H1 (cell line): Measurements from ENCODE around the gene SNRPA1. TPM values are rescaled to one million over a fixed set of nuclear protein-coding genes. Genes with fewer than 3 reads are reported as not detected.

ENCODE experiments used
- CTCF ChIA-PET: fragments of 300-600 bp; sonication (Branson Sonifier 250); formaldehyde crosslinking; loops from one replicate; lab custom pipeline; 2021; ENCODE audit not compliant: partially characterized antibody; lab: Charles Lee
- POLR2A ChIA-PET: fragments of 300-600 bp; sonication (Branson Sonifier 250); formaldehyde crosslinking; loops from one replicate; lab custom pipeline; 2021; ENCODE audit warnings: inconsistent platforms; ENCODE audit not compliant: partially characterized antibody; lab: Charles Lee
- DNase-seq, 2 experiments: peaks; one replicate each; pipeline versions ENCODE4 v3.0.0 to v3.0.0-alpha.2; 2010 to 2022; ENCODE audit warnings: low spot score in 2 of 2, low read depth in 1 of 2, mixed read lengths in 1 of 2
- FAIRE-seq: peaks from 2 replicates; lab custom pipeline; 2011; peaks lifted over from hg19 to GRCh38; lab: Jason Lieb, UNC
- H2AFZ ChIP-seq: 2 replicates; pipeline ENCODE4 v1.8.1; 2012; ENCODE audit warnings: low read length, inconsistent platforms
- H2AK5ac ChIP-seq: 2 replicates; pipeline ENCODE4 v1.6.1; 2013; ENCODE audit warnings: low read depth, low read length
- H2BK120ac ChIP-seq: replicated peaks from 2 replicates; pipeline ENCODE3; 2013; ENCODE audit warnings: low read depth, low read length, inconsistent platforms
- H2BK12ac ChIP-seq: 2 replicates; pipeline ENCODE4 v1.6.1; 2013; ENCODE audit warnings: low read depth, low read length
- H2BK15ac ChIP-seq: 2 replicates; pipeline ENCODE4 v1.6.1; 2013; ENCODE audit warnings: low read length
- H2BK20ac ChIP-seq: 2 replicates; pipeline ENCODE4 v1.6.1; 2013; ENCODE audit warnings: low read length
- H2BK5ac ChIP-seq: 2 replicates; pipeline ENCODE4 v1.6.1; 2013; ENCODE audit warnings: low read depth, low read length
- H3K14ac ChIP-seq: 2 replicates; pipeline ENCODE4 v1.6.1; 2013; ENCODE audit warnings: inconsistent platforms; ENCODE audit not compliant: insufficient read length
- H3K18ac ChIP-seq: 2 replicates; pipeline ENCODE4 v1.6.1; 2013; ENCODE audit warnings: low read length; ENCODE audit errors: extremely low read depth
- H3K23ac ChIP-seq: 2 replicates; pipeline ENCODE4 v1.6.1; 2013; ENCODE audit warnings: inconsistent platforms; ENCODE audit not compliant: insufficient read length
- H3K23me2 ChIP-seq: 2 replicates; pipeline ENCODE4 v1.6.1; 2013; ENCODE audit warnings: low read depth, low read length
- H3K27ac ChIP-seq: 2 replicates; pipeline ENCODE4 v1.6.1; 2011; ENCODE audit warnings: low read depth, low read length, inconsistent platforms
- H3K27me3 ChIP-seq, 4 experiments: replicated peaks in 1 of 4; 1 replicate in 1 of 4; 2 replicates in 3 of 4; pipeline versions ENCODE4 v1.6.1 to v1.8.1; 2011 to 2013; ENCODE audit warnings: low read length in 3 of 4, mild to moderate bottlenecking in 3 of 4, inconsistent platforms in 2 of 4, mixed read lengths in 2 of 4, moderate library complexity in 1 of 4; ENCODE audit not compliant: control insufficient read depth in 3 of 4, insufficient read depth in 3 of 4; ENCODE audit errors: extremely low read depth in 1 of 4
- H3K36me3 ChIP-seq, 4 experiments: 2 replicates each; pipeline versions ENCODE4 v1.6.1 to v1.8.1; 2011 to 2013; ENCODE audit warnings: mild to moderate bottlenecking in 4 of 4, low read length in 3 of 4, moderate library complexity in 2 of 4, control low read depth in 1 of 4, inconsistent platforms in 1 of 4; ENCODE audit not compliant: insufficient read depth in 4 of 4, control insufficient read depth in 2 of 4
- H3K4ac ChIP-seq: replicated peaks from 2 replicates; pipeline ENCODE3; 2013; ENCODE audit warnings: low read length, low read depth, mixed read lengths, inconsistent platforms; ENCODE audit not compliant: insufficient read length
- H3K4me1 ChIP-seq, 4 experiments: replicated peaks in 1 of 4; 1 replicate in 1 of 4; 2 replicates in 3 of 4; pipeline versions ENCODE4 v1.6.1 to v1.8.1; 2011 to 2013; ENCODE audit warnings: low read length in 3 of 4, inconsistent platforms in 2 of 4, mixed read lengths in 1 of 4; ENCODE audit not compliant: insufficient read depth in 4 of 4, control insufficient read depth in 3 of 4
- H3K4me2 ChIP-seq, 2 experiments: 2 replicates each; pipeline versions ENCODE4 v1.6.1 to v1.8.1; 2011 to 2013; ENCODE audit warnings: low read depth in 2 of 2, low read length in 2 of 2, control low read depth in 1 of 2, inconsistent platforms in 1 of 2, mild to moderate bottlenecking in 1 of 2; ENCODE audit not compliant: insufficient read depth in 1 of 2
- H3K4me3 ChIP-seq, 4 experiments: fragments of 200-600, 300-600 bp in 1 of 4; sonication (generic), shearing (Covaris generic), sonication (Bioruptor Twin) in 1 of 4; 2 replicates each; pipeline versions ENCODE4 v1.5.1 to v1.8.1; 2011 to 2016; ENCODE audit warnings: low read length in 4 of 4, low read depth in 3 of 4, control low read depth in 2 of 4, inconsistent platforms in 2 of 4, mild to moderate bottlenecking in 2 of 4, mixed read lengths in 1 of 4, moderate library complexity in 1 of 4; ENCODE audit not compliant: insufficient read depth in 2 of 4; ENCODE audit errors: extremely low read depth in 1 of 4
- H3K56ac ChIP-seq: replicated peaks from 2 replicates; pipeline ENCODE3; 2013; ENCODE audit warnings: low read depth, mild to moderate bottlenecking, mixed read lengths, low read length, inconsistent platforms; ENCODE audit not compliant: insufficient read length
- H3K79me1 ChIP-seq: 2 replicates; pipeline ENCODE4 v1.6.1; 2013; ENCODE audit warnings: low read depth, low read length, control low read depth
- H3K79me2 ChIP-seq, 2 experiments: 2 replicates each; pipeline versions ENCODE4 v1.6.1 to v1.8.1; 2012 to 2013; ENCODE audit warnings: low read length in 2 of 2, mild to moderate bottlenecking in 2 of 2, inconsistent platforms in 1 of 2; ENCODE audit not compliant: insufficient read depth in 2 of 2, control insufficient read depth in 1 of 2
- H3K9ac ChIP-seq, 4 experiments: replicated peaks in 1 of 4; 1 replicate in 1 of 4; 2 replicates in 3 of 4; pipeline versions ENCODE4 v1.6.1 to v1.8.1; 2011 to 2013; ENCODE audit warnings: low read depth in 3 of 4, low read length in 3 of 4, control low read depth in 2 of 4, mild to moderate bottlenecking in 2 of 4, moderate library complexity in 2 of 4, inconsistent platforms in 1 of 4; ENCODE audit errors: extremely low read depth in 1 of 4
- H3K9me3 ChIP-seq, 2 experiments: 2 replicates each; pipeline versions ENCODE4 v1.6.1 to v1.8.1; 2012 to 2013; ENCODE audit warnings: mild to moderate bottlenecking in 2 of 2, moderate library complexity in 2 of 2, control low read depth in 1 of 2, inconsistent platforms in 1 of 2, low read depth in 1 of 2, low read length in 1 of 2, mixed read lengths in 1 of 2; ENCODE audit not compliant: insufficient read depth in 2 of 2
- H4K20me1 ChIP-seq, 2 experiments: replicated peaks in 1 of 2; 2 replicates each; pipeline versions ENCODE3 to v1.8.1; 2011 to 2013; ENCODE audit warnings: inconsistent platforms in 2 of 2, low read length in 2 of 2, mild to moderate bottlenecking in 1 of 2; ENCODE audit not compliant: insufficient read depth in 2 of 2, control insufficient read depth in 1 of 2
- H4K5ac ChIP-seq: 2 replicates; pipeline ENCODE4 v1.6.1; 2013; ENCODE audit warnings: low read length, low read depth, mixed read lengths, inconsistent platforms; ENCODE audit not compliant: insufficient read length
- H4K8ac ChIP-seq: 2 replicates; pipeline ENCODE4 v1.8.0; 2013; ENCODE audit warnings: mild to moderate bottlenecking, moderate library complexity, low read length, inconsistent platforms; ENCODE audit not compliant: insufficient read depth; ENCODE audit errors: extremely low read depth
- H4K91ac ChIP-seq: replicated peaks from 2 replicates; pipeline ENCODE3; 2013; ENCODE audit warnings: low read length, mixed read lengths, inconsistent platforms; ENCODE audit not compliant: insufficient read length
- CBX8 ChIP-seq: fragments of 300-800, 300-1000 bp; sonication (generic); IDR thresholded peaks from 2 replicates; pipeline ENCODE4 v1.7.1; 2016; ENCODE audit warnings: low read depth, low read length, borderline replicate concordance
- WGBS, 2 experiments: shearing (Covaris generic) in 1 of 2; methylation state at CpG; one replicate each; pipeline versions ENCODE4 v1.1.6 to v1.1.7; 2013 to 2015; ENCODE audit warnings: low lambda C conversion rate in 2 of 2, mixed read lengths in 2 of 2, inconsistent platforms in 1 of 2, low coverage in 1 of 2, missing lambda C conversion rate in 1 of 2; ENCODE audit not compliant: insufficient replicate concordance in 2 of 2, insufficient coverage in 1 of 2, insufficient read length in 1 of 2; ENCODE audit errors: extremely low coverage in 1 of 2, missing lambda C conversion rate in 1 of 2; 5-methylcytosine and 5-hydroxymethylcytosine counted together
- polyA plus RNA-seq, 7 experiments: library from polyadenylated mRNA; depleted of rRNA in 3 of 7; stranded (reverse) in 5 of 7; unstranded in 2 of 7; fragments of >200 nt in 5 of 7; fragments of 200-250 nt in 2 of 7; gene quantifications; 1 replicate in 5 of 7; 2 replicates in 1 of 7; 4 replicates in 1 of 7; pipeline versions ENCODE4 v1.2.1 to v1.2.3, GENCODE V29; 2011 to 2013; ENCODE audit warnings: missing spikeins in 2 of 7, mixed read lengths in 2 of 7
- total RNA-seq: library from RNA; stranded (reverse); fragmentation: NEBNext Ultra II Directional; extraction: Animal tissue kit (Norgen Biotek cat#: 25700); gene quantifications from 2 replicates; pipeline ENCODE4 v1.2.1, GENCODE V29; 2021

SNRPA1 gene
- total and polyA plus RNA-seq, 2 of the 8 experiments (the other 6 are each of a cell fraction or from before 2014, with no cell fraction given), result 140 to 221 TPM

DNA sequence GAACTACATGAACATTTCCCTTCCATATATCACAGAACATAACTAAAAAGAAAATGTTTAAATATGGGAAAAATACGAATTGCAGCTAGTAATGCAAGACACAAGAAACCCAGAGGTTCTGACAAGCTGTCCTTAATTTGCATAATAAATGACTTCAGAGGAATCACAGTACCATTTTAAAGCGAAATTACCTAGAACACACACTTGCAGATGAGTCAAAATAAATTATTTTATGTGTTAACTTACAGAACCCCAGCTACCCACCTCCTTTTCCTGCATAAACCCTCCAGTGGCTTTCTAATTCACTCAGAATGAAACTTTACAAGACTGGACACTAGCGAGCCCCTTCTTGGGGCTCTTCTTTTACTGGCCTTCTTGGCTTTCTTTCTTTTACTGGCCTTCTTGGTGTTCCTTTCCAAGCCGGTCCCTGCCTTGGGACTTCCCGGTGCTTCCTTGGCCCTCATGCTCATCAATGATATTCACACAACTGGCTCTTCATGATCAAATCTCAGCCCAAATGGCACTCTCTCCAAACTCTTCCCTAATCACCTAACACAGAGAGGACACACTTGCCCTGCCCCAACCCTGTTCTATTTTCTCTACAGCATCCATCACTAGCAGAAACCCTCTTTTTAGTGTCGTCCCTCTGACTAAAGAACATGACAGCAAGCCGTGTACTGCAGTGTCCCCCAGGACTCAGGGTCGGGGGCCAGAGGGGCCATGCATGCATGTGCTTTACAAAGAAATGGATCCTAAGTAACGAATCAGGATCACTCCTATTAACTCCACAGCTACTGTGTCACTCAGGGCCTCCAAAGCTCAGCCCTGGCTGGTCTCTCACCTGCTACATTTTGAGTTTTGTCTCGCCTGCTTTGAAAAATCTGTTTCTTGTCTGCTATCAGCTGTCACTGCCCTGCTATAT, 48.0 kb downstream of the SNRPA1 start:
- H3K79me2 ChIP-seq, result peaks cover 54 to 90% of the 10 kb centered on the region in 2 experiments
- H3K4ac ChIP-seq, result no peak overlapping the region
- TF ChIP-seq CBX8, result no peak
- TF ChIP-seq, all 59 proteins: peak for 0
- Histone ChIP-seq H3K27ac (no peak overlapping the region), H3K9ac (no peak overlapping the region), H3K23ac (no peak overlapping the region), H2BK120ac (no peak overlapping the region), H3K4me1 (peaks cover 7 to 27% (median 14%) of the 10 kb centered on the region in 4 experiments; a peak in 6 of 7 replicates), H2BK15ac (no peak overlapping the region), H2BK20ac (no peak overlapping the region), H3K4me2 (peak overlapping the region in 1 of 2 experiments; percentile 18; a peak in 1 of 4 replicates), H2BK12ac (no peak overlapping the region), H3K4me3 (no peak overlapping the region), H2BK5ac (no peak overlapping the region), H2AK5ac (no peak overlapping the region), H4K91ac (no peak overlapping the region), H3K14ac (no peak overlapping the region), H4K8ac (no peak overlapping the region), H3K18ac (no peak overlapping the region), H3K9me3 (no peaks in the 10 kb centered on the region), H4K20me1 (peaks cover 33 to 44% of the 10 kb centered on the region in 2 experiments), H4K5ac (no peak overlapping the region), H3K56ac (no peak overlapping the region), H3K36me3 (peaks cover 0 to 3% (median under 1%) of the 10 kb centered on the region in 4 experiments; a peak in 1 of 8 replicates), H3K23me2 (peaks cover 9% of the 10 kb centered on the region), H3K79me1 (peaks cover 21% of the 10 kb centered on the region), H3K27me3 (no peaks in the 10 kb centered on the region), H2AFZ (no peak overlapping the region)
- FAIRE-seq (no peak), DNase-seq (no peak)
- 89% methylated on average over 10 of the region's 10 CpGs; no CpG with 5 or more reads in 1 of the 2 experiments for WGBS, 2 experiments
- ChIA-PET CTCF (interaction anchor here (0.6 to 2.7 kb wide), 14 partner anchors 11 to 439 kb away, joined by 3 to 12 read pairs (median 3); no protein-coding TSS in a partner anchor), POLR2A (interaction anchor here (1.2 kb wide), 1 partner anchor 11 kb away, joined by 3 read pairs; no protein-coding TSS in a partner anchor)
